Fibroblast of peridontal ligament (primary cell): ENCODE results near the gene ATOSB.
A peak's percentile ranks its signal among the peaks of the same experiment; 100 is the strongest.

Source experiments
- DNase-seq: peaks from one replicate; pipeline ENCODE4 v3.0.0-alpha.2; 2010; ENCODE audit errors: extremely low read depth

The ATOSB gene

GRCh38 chr9:35079426-35080341 is 36.0 kb downstream of the ATOSB start, which contains the start of gene FANCG:
TSS of gene FANCG (minus strand) at chr9:35079942. CDS start at chr9:35079524, 418 bp downstream.
- peak; percentile 88 for DNase-seq

- no peak for DNase-seq
These were observed 36.6 kb downstream of the ATOSB start for GRCh38 chr9:35079041-35079425.

- DNase-seq = no peak
These were observed 37.6 kb downstream of the ATOSB start for GRCh38 chr9:35078066-35078465.

GRCh38 chr9:35076848-35077247 is 38.8 kb downstream of the ATOSB start:
- DNase-seq = no peak

- DNase-seq = no peak
These were observed 40.3 kb downstream of the ATOSB start for GRCh38 chr9:35075358-35075757.

GRCh38 chr9:35074791-35075190 is 40.9 kb downstream of the ATOSB start:
- no peak for DNase-seq

GRCh38 chr9:35074141-35074540 is 41.5 kb downstream of the ATOSB start:
- DNase-seq = no peak

GRCh38 chr9:35073279-35073612 is 42.4 kb downstream of the ATOSB start:
- DNase-seq = no peak

- DNase-seq = peak; percentile 100
These were observed 43.0 kb downstream of the ATOSB start, which contains the start of gene VCP for GRCh38 chr9:35072461-35073278. TSS of gene VCP (minus strand) at chr9:35072625. CDS start at chr9:35072353, 272 bp downstream.

- peak; percentile 81 for DNase-seq
These were observed 43.7 kb downstream of the ATOSB start for GRCh38 chr9:35071814-35072460.

GRCh38 chr9:35070823-35071813 is 44.5 kb downstream of the ATOSB start:
- DNase-seq = peak; percentile 18

GRCh38 chr9:35069020-35069419 is 46.6 kb downstream of the ATOSB start:
- no peak for DNase-seq

GRCh38 chr9:35067056-35067455 is 48.6 kb downstream of the ATOSB start:
- DNase-seq = no peak

GRCh38 chr9:35060548-35061207 is 55.0 kb downstream of the ATOSB start:
- DNase-seq = no peak

- DNase-seq = no peak
These were observed 56.2 kb downstream of the ATOSB start for GRCh38 chr9:35059438-35059837.

GRCh38 chr9:35057271-35057620 is 58.4 kb downstream of the ATOSB start:
- no peak for DNase-seq

GRCh38 chr9:35056571-35057270 is 58.9 kb downstream of the ATOSB start:
- no peak for DNase-seq

GRCh38 chr9:35054871-35055644 is 60.6 kb downstream of the ATOSB start:
- no peak for DNase-seq
